ENCODE data around the gene KLK8. TPM values are rescaled to one million over a fixed set of nuclear protein-coding genes. Genes with fewer than 3 reads are reported as not detected.
A peak's percentile ranks its signal among the peaks of the same experiment; 100 is the strongest.

KLK8 gene
- total RNA-seq, 1 experiment from 2014 or later, result 0.71 TPM

DNA sequence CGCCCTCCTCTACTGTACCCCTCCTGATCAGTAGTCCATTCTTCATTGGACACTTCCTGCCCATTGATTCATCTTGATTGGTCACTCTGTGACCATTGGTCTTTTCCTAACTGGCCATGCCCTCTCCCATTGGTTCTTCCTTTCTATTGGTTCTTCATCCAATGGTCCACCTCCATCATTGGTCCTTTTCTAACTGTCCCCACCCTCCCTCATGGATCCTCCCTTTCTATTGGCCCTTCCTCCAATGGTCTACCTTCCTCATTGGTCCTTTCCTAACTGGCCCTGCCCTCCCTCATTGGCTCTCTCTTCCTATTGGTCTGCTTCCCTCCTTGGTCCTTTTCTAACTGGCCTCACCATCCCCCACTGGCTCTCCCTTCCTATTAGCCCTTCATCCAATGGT is 39.2 kb downstream of the KLK8 start:
- TF ChIP-seq CTCF (IDR thresholded peaks at IDR 0.05; ENCODE audit: unreplicated experiment), result no peak
- DNase-seq, result no peak
- CTCF ChIA-PET, result no interaction called here
- peaks cover 9% of the 10 kb centered on the region for H3K9me3 Mint-ChIP-seq (ENCODE audit: low read depth, unreplicated experiment)
- no peak overlapping the region for H3K27ac Mint-ChIP-seq (ENCODE audit: unreplicated experiment)
- peaks cover 31% of the 10 kb centered on the region for H3K4me1 Mint-ChIP-seq (ENCODE audit: low read depth, unreplicated experiment)
- no peak overlapping the region for H3K4me3 Mint-ChIP-seq (ENCODE audit: low read depth, unreplicated experiment)
- intact Hi-C loops (cut with micrococcal nuclease; ENCODE audit: unreplicated experiment), result no loop called here
- H3K27me3 Mint-ChIP-seq (ENCODE audit: unreplicated experiment), result no peaks in the 10 kb centered on the region
- H3K36me3 Mint-ChIP-seq (ENCODE audit: insufficient read depth, unreplicated experiment), result peaks cover 36% of the 10 kb centered on the region
- BruUV-seq (replicated peaks), result no TSS peak

- H3K4me3 Mint-ChIP-seq (ENCODE audit: low read depth, unreplicated experiment), result no peak overlapping the region
- no peak for DNase-seq
- no TSS peak for BruUV-seq (replicated peaks)
- TF ChIP-seq CTCF (IDR thresholded peaks at IDR 0.05; ENCODE audit: unreplicated experiment), result no peak
- CTCF ChIA-PET, result no interaction called here
- H3K9me3 Mint-ChIP-seq (ENCODE audit: low read depth, unreplicated experiment), result peaks cover 9% of the 10 kb centered on the region
- peaks cover 26% of the 10 kb centered on the region for H3K36me3 Mint-ChIP-seq (ENCODE audit: insufficient read depth, unreplicated experiment)
- H3K27me3 Mint-ChIP-seq (ENCODE audit: unreplicated experiment), result peaks cover 2% of the 10 kb centered on the region
- intact Hi-C loops (cut with micrococcal nuclease; ENCODE audit: unreplicated experiment), result no loop called here
- peak overlapping the region; percentile 3 for H3K27ac Mint-ChIP-seq (ENCODE audit: unreplicated experiment)
- H3K4me1 Mint-ChIP-seq (ENCODE audit: low read depth, unreplicated experiment), result peaks cover 21% of the 10 kb centered on the region
These were observed 41.5 kb downstream of the KLK8 start for GRCh38 chr19:50959731-50960500.

DNA sequence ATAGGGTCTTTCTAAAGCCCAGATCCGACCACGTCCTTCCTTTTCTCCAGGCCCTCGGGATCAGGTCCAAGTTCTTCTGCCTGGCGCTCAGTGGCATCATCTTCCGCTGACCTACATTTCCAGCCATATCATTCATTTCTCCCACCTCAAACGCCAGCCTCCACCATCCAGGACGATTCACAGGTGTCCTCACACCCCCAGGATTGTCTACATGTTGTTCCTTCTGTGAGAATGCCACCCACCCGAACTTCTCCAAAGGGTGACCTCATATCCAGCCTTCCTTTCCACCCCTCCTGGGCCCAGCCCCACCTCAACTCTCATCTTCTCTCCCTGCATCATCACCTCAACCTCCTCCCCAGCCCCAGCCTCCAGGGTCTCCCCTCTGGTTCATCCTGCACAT is 43.8 kb downstream of the KLK8 start:
- BruUV-seq (replicated peaks), result no TSS peak
- intact Hi-C loops (cut with micrococcal nuclease; ENCODE audit: unreplicated experiment), result no loop called here
- no peak for DNase-seq
- H3K27ac Mint-ChIP-seq (ENCODE audit: unreplicated experiment), result no peak overlapping the region
- peaks cover 18% of the 10 kb centered on the region for H3K4me1 Mint-ChIP-seq (ENCODE audit: low read depth, unreplicated experiment)
- TF ChIP-seq CTCF (IDR thresholded peaks at IDR 0.05; ENCODE audit: unreplicated experiment), result no peak
- H3K9me3 Mint-ChIP-seq (ENCODE audit: low read depth, unreplicated experiment), result peaks cover 4% of the 10 kb centered on the region
- H3K4me3 Mint-ChIP-seq (ENCODE audit: low read depth, unreplicated experiment), result no peak overlapping the region
- H3K27me3 Mint-ChIP-seq (ENCODE audit: unreplicated experiment), result peaks cover 25% of the 10 kb centered on the region
- CTCF ChIA-PET, result interaction anchor here (0.6 kb wide), 1 partner anchor 256 kb away, joined by 3 read pairs; no protein-coding TSS in a partner anchor
- H3K36me3 Mint-ChIP-seq (ENCODE audit: insufficient read depth, unreplicated experiment), result peaks cover 18% of the 10 kb centered on the region

DNA sequence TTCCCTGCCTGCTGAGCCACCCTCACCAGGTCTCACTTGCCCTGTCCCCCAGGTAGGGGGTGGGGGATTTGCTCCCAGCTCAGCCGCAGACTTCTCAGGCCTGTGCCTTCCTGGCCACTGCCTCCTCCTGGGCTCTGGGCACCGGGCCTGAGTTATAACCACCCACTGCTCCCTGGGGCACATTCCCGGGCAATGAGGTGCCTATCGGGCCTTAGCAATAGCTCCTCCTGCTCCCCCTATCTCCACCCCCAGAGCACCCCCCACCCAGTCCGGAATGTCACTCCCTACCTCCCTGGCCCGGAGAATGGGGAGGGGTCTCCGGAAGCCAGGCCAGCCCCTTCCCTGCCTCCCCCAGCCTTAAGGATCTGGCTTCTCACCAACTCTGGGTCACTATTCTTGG is 48.5 kb downstream of the KLK8 start, which contains the start of gene KLK5:
KLK5 (minus strand) TSS at position 129 of the 400 bp plus-strand sequence. CDS start 381 bp downstream, outside the sequence.
- DNase-seq, result no peak
- Mint-ChIP-seq H3K4me3 (ENCODE audit: low read depth, unreplicated experiment) (no peak within 1 kb of the TSS), H3K27me3 (ENCODE audit: unreplicated experiment) (peaks cover 43% of the 10 kb centered on the region), H3K27ac (ENCODE audit: unreplicated experiment) (peak within 1 kb of the TSS; percentile 0), H3K4me1 (ENCODE audit: low read depth, unreplicated experiment) (peaks cover 10% of the 10 kb centered on the region), H3K36me3 (ENCODE audit: insufficient read depth, unreplicated experiment) (peaks cover 9% of the 10 kb centered on the region), H3K9me3 (ENCODE audit: low read depth, unreplicated experiment) (no peaks in the 10 kb centered on the region)
- CTCF ChIA-PET, result no interaction called here
- no TSS peak for BruUV-seq (replicated peaks)
- no peak for TF ChIP-seq CTCF (IDR thresholded peaks at IDR 0.05; ENCODE audit: unreplicated experiment)
- intact Hi-C loops (cut with micrococcal nuclease; ENCODE audit: unreplicated experiment), result no loop called here

Measured in Calu3 (cell line).